Amniotic stem cell (primary cell): Measurements from ENCODE around the gene SESTD1.

Source experiments
- DNase-seq: peaks from one replicate; lab custom pipeline; 2025; lab: John Stamatoyannopoulos, UW

The SESTD1 gene, protein sequence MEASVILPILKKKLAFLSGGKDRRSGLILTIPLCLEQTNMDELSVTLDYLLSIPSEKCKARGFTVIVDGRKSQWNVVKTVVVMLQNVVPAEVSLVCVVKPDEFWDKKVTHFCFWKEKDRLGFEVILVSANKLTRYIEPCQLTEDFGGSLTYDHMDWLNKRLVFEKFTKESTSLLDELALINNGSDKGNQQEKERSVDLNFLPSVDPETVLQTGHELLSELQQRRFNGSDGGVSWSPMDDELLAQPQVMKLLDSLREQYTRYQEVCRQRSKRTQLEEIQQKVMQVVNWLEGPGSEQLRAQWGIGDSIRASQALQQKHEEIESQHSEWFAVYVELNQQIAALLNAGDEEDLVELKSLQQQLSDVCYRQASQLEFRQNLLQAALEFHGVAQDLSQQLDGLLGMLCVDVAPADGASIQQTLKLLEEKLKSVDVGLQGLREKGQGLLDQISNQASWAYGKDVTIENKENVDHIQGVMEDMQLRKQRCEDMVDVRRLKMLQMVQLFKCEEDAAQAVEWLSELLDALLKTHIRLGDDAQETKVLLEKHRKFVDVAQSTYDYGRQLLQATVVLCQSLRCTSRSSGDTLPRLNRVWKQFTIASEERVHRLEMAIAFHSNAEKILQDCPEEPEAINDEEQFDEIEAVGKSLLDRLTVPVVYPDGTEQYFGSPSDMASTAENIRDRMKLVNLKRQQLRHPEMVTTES

GRCh38 chr2:179264368-179265081 is at the start of gene SESTD1:
Gene SESTD1, minus strand, starts transcription at chr2:179264832. Its CDS starts 72,991 bp downstream, at chr2:179191841.
- no peak for DNase-seq

DNA sequence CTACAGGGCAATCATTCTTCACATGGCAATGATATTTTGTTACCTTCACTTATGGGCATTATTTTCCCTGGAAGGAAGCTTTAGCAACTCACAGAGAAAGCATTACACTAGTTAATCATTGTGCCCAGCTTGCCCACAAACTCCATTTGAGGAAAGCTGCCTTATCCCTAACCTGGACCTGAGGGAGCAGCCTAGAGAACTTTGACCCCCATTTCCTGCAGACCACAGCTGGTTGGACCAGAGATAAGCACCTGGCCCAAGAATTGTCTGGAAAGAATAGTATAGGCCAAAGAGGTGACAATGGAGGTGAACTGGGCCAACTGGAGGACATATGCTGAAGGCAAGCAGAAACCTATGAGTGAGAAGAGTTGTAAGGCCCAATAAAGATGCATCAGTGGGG is 48.4 kb upstream of the SESTD1 start:
- no peak for DNase-seq

DNA sequence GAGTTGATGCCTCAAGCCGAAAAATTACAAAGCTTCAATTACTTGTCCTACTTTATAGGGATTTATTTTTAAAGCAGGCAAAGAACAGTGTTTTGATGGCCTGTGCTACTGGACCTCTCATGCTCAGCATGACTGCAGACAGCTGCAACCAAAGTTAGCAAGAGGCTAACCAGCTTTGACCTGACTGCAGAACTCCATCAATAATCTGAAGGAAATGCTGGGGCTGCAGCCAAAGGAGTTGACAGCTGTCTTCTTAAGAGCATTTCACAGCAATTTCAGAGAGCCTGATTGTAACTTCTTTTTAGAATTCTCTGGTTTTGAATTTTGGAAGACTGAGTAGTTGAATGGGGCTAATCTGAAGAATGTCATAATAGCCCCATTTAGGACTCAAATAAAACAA is 46.5 kb upstream of the SESTD1 start:
- no peak for DNase-seq

DNA sequence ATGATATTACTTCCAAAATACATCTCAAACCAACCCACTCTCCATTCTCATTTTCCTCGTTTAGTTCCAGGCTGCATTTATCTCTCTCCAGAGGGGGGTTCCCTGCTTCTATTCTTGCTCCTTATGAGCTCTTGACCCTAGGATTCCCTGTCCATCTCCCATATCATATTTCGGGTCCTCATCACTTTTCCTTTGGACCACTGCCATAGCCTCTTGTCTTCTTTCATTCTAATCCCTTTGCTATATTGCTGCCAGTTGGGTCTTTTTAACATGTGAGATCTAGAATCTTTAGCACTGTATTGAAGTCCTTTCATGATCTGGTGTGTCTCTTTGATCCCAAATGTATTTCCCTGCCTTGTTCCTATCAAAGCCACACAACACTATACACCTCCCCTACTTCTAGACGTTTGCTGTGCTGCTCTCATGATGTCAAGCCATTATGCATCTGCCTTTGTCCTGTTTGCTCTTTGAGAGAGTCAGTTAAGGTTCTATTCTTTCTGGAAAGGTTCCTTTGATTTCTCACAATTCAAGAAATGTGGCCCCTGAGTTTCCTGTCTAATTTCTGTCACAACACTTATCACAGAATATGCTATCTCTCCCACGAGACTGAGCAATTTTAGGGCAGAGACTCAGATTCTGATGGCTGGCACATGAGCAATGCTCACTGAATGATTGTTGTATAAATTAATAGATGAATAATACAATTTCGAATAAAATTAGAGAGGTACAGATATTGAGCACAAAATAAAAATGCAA is 43.2 kb upstream of the SESTD1 start:
- DNase-seq, result no peak

DNA sequence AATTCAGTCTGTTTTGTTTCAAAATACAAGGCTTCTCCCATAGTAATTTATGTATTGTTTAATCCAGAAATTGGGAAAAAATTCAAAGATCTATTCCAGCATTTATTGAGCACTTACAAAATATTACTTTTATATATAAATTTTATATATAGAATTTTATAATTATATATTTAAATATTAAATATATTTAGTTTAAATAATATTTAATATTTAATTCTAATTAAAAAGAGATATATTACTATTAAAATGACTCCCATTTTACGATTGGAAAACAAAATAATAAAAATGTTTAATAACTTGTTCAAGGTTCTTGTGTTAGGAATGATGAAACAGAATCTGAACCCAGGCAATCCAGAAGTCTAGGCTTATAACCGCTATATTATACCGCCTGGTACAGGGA is 40.5 kb upstream of the SESTD1 start:
- no peak for DNase-seq

- no peak for DNase-seq
Observed at GRCh38 chr2:179304424-179304823, 39.8 kb upstream of the SESTD1 start.

DNA sequence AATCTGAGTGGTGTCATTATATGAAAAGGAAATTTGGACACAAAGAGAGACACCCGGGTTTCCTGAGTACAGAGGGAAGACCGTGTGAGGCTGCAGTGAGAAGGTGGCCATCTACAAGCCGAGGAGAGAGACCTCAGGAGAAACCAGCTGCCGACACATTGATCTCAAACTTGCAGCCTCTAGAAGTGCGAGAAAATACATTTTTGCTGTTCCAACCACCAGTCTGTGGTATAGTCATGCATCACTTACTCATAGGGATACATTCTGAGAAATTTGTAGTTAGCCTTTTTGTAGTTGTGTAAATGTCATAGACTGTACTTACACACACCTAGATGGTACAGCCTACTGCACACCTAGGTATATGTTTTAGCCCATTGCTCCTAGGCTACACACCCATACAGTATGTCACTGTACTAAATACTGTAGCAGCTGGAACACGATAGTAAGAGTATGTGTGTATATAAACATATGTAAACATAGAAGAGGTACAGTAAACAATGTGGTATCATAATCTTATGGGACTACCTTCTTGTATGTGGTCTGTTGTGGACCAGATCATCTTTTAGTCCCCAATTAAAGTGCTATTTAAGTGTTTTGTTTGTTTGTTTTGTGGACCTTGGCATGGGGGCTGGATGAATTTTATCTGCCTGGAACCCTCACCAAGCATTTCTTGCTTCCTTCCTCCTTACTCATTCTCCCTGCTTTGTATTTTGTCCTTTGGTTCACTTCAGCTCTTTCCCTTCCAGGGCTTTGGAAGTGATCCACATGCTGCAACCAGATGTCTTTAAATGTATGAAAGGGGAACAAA is 38.3 kb upstream of the SESTD1 start:
- DNase-seq, result no peak

- DNase-seq, result no peak
Observed at GRCh38 chr2:179302149-179302548, 37.5 kb upstream of the SESTD1 start.

DNA sequence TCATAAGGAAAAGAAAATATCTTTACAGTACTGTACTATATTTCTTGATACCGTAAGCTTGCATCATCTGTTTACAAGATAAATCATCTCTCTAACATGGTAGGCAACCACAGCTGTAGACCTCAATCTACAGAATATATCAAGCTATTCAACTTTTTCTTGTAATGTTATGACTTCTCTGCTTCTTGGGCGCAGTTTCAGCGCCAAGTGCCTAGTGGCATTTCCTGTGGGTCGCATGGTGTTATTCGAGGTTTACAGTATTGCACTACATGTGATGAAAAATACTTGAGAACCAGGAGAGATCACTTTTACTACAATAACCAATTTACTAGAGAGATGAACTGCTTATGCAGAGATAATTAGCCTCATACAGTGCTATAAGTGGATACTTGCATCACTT is 34.0 kb upstream of the SESTD1 start:
- no peak for DNase-seq

DNA sequence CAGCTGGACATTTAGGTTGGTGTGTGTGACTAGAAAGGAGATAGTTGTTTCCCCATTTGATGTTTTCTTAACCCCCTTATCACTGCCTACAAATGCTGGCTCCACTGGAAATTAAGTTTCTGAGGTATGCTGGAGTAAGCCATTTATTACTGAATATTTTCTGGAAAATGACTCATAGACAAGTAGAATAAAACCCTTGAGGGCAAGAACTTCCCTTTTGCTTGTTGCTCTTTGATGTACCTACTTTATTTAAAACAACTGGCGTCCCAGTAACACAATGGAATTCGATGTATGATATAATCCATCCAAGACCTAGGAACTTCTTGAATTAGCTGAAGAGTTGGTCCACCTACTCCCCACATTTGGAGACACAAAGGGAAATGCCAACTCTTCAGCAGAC is 33.3 kb upstream of the SESTD1 start:
- DNase-seq, result no peak

- DNase-seq, result no peak
Observed at GRCh38 chr2:179290329-179290728, 25.7 kb upstream of the SESTD1 start.

DNA sequence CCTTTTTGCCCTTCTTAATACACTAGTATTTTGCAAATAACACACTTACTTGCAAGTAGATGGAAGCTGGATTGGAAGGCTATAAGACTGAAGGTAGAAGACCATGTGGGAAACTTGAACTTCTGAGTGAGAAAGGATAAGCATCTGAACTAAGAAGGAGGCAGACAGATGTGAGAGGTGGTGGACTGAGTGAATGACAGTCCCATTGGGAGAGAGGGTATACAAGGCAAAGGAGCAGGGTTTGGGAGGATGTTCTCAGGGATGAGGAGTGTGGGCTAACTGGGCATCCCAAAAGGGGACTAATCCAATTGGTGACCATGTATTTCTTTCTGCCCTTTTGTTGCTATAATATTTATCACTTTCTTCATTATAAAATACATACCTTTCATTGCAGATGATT is 20.4 kb upstream of the SESTD1 start:
- no peak for DNase-seq

GRCh38 chr2:179277429-179278196 is 13.0 kb upstream of the SESTD1 start:
- DNase-seq, result no peak

GRCh38 chr2:179275253-179276012 is 10.8 kb upstream of the SESTD1 start:
- DNase-seq, result no peak

- DNase-seq, result no peak
Observed at GRCh38 chr2:179274749-179275148, 10.1 kb upstream of the SESTD1 start.

DNA sequence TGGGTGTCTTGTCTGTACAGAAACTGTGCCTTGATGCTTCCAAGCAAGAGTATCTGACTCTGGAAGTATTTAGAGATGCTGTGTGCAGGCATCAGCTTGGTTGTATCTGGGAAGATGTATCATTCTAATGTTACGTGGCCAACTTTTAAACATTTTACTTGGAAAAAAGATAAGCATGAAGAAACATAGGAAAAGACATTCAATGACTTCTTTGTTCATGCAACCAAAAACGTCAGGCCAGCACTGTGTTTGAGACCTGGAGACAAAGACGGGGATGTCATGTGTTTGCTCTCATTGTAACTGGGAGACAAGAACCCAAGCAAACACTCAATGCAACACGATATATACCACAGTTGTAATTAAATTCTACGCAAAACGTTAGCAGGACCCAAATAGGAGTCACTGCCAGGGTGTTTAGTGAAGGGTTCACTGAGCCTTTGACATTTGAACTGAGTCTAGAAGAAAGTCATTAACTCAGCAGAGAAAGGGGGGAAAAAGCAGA is 8.9 kb upstream of the SESTD1 start:
- no peak for DNase-seq

GRCh38 chr2:179272406-179273192 is 8.0 kb upstream of the SESTD1 start:
- DNase-seq, result no peak

DNA sequence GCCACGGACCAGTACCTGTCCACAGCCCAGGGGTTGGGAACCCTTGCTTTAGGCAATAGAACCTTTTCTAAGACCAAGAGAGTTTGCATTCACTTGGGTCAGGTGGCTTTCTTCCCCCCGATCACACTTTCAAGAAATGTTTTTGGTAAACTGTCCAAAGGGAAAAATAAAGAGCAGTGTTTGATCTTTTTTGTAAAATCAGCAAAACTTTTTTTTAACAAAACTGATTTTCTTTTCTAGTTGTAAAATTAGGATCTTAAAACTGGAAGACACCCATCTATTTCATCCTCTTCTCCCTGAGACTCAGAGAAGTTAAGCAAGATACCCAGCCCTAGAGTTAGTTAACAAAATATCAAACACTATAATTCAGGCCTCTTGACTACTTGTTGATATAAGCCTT is 6.1 kb upstream of the SESTD1 start:
- no peak for DNase-seq
